Epithelial cell of umbilical artery (primary cell): ENCODE results near the gene RIMOC1. TPM values are rescaled to one million over a fixed set of nuclear protein-coding genes. Genes with fewer than 3 reads are reported as not detected.

Experiments used
- total RNA-seq: library from RNA; depleted of rRNA; stranded (reverse); fragments of >200 nt; gene quantifications from 2 replicates; pipeline ENCODE4 v1.2.3, GENCODE V29; 2014

Gene RIMOC1, protein sequence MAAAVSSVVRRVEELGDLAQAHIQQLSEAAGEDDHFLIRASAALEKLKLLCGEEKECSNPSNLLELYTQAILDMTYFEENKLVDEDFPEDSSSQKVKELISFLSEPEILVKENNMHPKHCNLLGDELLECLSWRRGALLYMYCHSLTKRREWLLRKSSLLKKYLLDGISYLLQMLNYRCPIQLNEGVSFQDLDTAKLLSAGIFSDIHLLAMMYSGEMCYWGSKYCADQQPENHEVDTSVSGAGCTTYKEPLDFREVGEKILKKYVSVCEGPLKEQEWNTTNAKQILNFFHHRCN
- 11.0 and 19.3 TPM in 2 replicates for total RNA-seq

DNA sequence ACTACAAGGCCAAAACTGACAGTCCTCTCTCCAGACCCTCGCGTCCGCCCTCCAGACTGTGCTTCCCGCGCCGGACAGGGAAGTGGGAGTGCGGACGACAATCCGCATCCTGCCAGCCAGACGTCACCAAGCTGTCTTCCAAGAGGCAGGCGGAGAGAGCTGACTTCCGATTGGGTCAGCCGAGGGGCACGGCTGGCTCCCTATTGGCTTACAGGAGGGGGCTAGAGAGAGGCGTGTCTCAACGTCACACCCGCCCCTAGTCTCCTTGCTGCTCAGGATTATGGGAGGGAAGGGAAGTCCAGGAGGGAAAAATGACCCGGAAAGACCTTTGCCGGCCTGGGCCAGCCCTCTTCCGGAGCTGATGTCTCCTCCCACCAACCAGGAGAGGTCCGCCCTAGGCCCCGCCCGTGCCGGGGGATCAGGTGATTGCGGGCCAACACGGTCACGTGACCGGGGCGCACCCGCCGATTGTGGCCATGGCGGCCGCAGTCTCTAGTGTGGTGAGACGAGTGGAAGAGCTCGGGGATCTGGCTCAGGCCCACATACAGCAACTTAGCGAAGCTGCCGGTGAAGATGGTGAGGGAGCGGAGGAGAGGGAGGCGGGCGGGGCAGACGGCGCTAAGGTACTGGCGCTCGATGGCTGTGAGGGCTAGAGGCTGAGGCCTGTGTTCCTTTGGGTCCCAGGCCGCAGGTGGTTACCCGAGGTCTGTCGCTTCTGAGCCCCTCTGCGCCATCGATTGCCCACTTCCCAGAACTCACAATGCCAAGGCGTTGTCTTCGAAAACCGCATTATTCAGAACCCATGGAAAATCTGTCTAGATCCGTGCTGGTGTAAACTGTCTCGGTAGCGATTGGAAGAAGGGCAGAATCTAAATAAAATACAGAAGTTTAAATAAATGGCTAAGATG, at the start of gene RIMOC1:
RIMOC1 (plus strand) TSS at position 453 of the 908 bp plus-strand sequence; CDS start at position 477, 24 bp downstream.

DNA sequence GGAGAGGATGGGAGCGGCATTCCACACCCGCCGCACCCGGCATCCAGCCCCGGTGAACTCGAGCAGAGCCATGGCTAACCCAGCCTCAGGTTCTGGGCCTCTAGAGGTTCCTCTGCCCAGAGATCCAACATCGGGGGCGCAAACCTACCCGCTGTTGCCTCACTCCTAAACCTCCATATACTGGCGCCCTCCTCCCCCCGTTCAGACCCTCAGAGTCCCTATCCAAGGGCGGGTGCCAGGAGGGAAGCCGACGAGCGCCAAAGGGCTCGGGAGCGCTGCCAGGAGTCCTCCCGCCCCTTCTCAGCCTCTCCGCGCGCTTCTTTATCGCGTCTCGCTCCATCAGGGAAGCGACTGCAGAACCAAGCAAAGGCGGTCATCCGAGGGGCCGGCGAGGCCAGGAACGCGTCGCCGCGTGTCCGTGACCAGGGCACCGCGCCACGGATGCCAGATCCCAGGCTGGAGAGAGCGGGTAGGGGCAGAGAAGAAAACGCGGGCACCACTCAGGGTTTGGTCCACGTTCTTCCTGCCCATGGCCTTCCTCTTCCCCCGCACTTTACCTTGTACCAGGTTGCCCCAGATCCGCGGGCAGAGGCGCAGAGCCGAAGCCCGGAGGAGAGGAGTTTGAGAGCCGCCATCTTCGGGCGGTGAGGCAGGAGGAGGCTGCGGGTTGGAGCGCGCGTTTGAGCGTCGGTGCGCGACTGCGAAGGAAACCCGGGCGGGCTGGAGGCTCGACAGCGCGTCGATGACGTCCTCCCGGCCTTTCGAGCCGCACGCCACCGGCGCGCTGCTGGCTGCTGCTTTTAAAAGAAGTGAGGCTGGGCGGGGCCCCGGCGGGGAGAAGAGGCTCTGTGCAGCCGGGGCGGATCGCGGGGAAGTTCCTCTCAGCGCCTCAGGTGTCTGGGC, 34.2 kb upstream of the RIMOC1 start, which contains the start of gene OXCT1:
OXCT1 (minus strand) TSS at position 702 of the 903 bp plus-strand sequence; CDS start at position 635, 67 bp downstream.

DNA sequence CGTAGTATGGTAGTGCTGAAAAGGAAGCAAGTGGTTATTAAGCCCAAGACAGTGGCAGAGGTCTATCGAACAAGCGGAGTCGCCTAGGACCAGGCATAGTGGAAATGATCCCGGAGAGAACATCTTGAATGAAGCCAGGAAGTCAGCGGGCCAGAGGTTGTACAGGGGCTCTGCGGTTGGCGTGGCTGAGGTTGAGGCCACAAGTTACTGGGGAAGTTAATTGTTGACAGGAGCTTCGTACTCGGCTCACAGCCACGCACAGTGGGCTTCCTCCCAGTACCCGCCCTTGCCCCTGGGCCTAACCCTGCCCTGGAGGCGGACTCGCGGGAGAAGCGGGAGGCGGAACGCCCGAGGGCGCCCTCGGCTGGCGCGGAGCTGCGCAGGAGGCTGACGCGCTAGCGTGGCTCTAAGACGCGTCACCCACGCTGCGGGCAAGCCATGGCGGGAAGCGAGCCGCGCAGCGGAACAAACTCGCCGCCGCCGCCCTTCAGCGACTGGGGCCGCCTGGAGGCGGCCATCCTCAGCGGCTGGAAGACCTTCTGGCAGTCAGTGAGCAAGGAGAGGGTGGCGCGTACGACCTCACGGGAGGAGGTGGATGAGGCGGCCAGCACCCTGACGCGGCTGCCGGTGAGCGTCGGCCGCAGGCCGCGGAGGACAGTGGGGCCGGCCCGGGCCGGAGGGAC, 20.9 kb downstream of the RIMOC1 start, which contains the start of gene FBXO4:
FBXO4 (plus strand) TSS at position 410 of the 683 bp plus-strand sequence; CDS start at position 439, 29 bp downstream.

Other genes starting within 250 kb of the RIMOC1 start
- gene OXCT1, start 33.9 kb upstream of the RIMOC1 start, total RNA-seq: 33.1 and 40.3 TPM in 2 replicates
- 7.8 and 10.2 TPM in 2 replicates for gene FBXO4, start 20.9 kb downstream of the RIMOC1 start, total RNA-seq